ENCODE results near the gene EFTUD2. TPM values are rescaled to one million over a fixed set of nuclear protein-coding genes. Genes with fewer than 3 reads are reported as not detected.

The EFTUD2 gene
- total RNA-seq, 1 experiment from 2014 or later: 150 TPM

- POLR2A ChIA-PET: interaction anchor here (0.7 to 1.1 kb wide), 2 partner anchors 88 kb away, joined by 3 to 4 read pairs; no protein-coding TSS in a partner anchor
- H3K9me3 ChIP-seq (ENCODE audit: control insufficient read depth in 1 of 2, insufficient read depth in 1 of 2, low read depth in 1 of 2, low read length in 2 of 2): no peaks in the 10 kb centered on the region
- no peak overlapping the region for H3K4me2 ChIP-seq (ENCODE audit: low read length)
- no peaks in the 10 kb centered on the region; the same call in 1 of the 2 replicates for H4K20me1 ChIP-seq (ENCODE audit: insufficient read depth)
- H3K36me3 ChIP-seq (ENCODE audit: control insufficient read depth in 1 of 2, insufficient read depth in 2 of 2, low read length in 2 of 2): peaks cover 49 to 61% of the 10 kb centered on the region in 2 experiments
- no peak overlapping the region for H3K9ac ChIP-seq (ENCODE audit: low read length)
- H3K9me2 ChIP-seq (ENCODE audit: insufficient read depth): no peaks in the 10 kb centered on the region
- no peak overlapping the region for H2AFZ ChIP-seq (ENCODE audit: low read depth, low read length, poor library complexity, severe bottlenecking)
- BruUV-seq (replicated peaks): no TSS peak
- no peaks in the 10 kb centered on the region for H3K27me3 ChIP-seq (ENCODE audit: insufficient read depth, low read length)
- no peak for ATAC-seq
- no peaks in the 10 kb centered on the region for H3K79me2 ChIP-seq (ENCODE audit: insufficient read depth, low read length)
- no peaks in the 10 kb centered on the region for H3K4me1 ChIP-seq (ENCODE audit: control insufficient read depth in 1 of 2, insufficient read depth in 2 of 2, low read length in 2 of 2)
- H3K27ac ChIP-seq (ENCODE audit: low read depth, low read length): no peak overlapping the region
- TF ChIP-seq ELF1 (IDR thresholded peaks at IDR 0.05; ENCODE audit: borderline replicate concordance, low read depth): no peak
- TF ChIP-seq CEBPB (IDR thresholded peaks at IDR 0.05; ENCODE audit: low read depth): no peak
- TF ChIP-seq RAD21 (IDR thresholded peaks at IDR 0.05; ENCODE audit: low read depth): no peak
- TF ChIP-seq, protein P1, sequence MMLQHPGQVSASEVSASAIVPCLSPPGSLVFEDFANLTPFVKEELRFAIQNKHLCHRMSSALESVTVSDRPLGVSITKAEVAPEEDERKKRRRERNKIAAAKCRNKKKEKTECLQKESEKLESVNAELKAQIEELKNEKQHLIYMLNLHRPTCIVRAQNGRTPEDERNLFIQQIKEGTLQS (IDR thresholded peaks at IDR 0.05): no peak
- TF ChIP-seq SP1 (IDR thresholded peaks at IDR 0.05; ENCODE audit: low read depth): no peak
- TF ChIP-seq EGR1 (IDR thresholded peaks at IDR 0.05; ENCODE audit: low read depth): no peak
- no peak for TF ChIP-seq SIN3A (IDR thresholded peaks at IDR 0.05; ENCODE audit: low read depth)
- TF ChIP-seq SRF (IDR thresholded peaks at IDR 0.05; ENCODE audit: low read depth): no peak
- no peak for TF ChIP-seq EZH2phosphoT487 (IDR thresholded peaks at IDR 0.05; ENCODE audit: borderline replicate concordance)
- TF ChIP-seq EZH2 (IDR thresholded peaks at IDR 0.05): no peak
- TF ChIP-seq ZNF274 (IDR thresholded peaks at IDR 0.05; ENCODE audit: low read depth, low read length): no peak
- no peak for TF ChIP-seq JUND (IDR thresholded peaks at IDR 0.05)
- no peak for TF ChIP-seq YY1 (IDR thresholded peaks at IDR 0.05; ENCODE audit: extremely low read depth, insufficient replicate concordance, low read depth, low read length)
- TF ChIP-seq, protein P2, sequence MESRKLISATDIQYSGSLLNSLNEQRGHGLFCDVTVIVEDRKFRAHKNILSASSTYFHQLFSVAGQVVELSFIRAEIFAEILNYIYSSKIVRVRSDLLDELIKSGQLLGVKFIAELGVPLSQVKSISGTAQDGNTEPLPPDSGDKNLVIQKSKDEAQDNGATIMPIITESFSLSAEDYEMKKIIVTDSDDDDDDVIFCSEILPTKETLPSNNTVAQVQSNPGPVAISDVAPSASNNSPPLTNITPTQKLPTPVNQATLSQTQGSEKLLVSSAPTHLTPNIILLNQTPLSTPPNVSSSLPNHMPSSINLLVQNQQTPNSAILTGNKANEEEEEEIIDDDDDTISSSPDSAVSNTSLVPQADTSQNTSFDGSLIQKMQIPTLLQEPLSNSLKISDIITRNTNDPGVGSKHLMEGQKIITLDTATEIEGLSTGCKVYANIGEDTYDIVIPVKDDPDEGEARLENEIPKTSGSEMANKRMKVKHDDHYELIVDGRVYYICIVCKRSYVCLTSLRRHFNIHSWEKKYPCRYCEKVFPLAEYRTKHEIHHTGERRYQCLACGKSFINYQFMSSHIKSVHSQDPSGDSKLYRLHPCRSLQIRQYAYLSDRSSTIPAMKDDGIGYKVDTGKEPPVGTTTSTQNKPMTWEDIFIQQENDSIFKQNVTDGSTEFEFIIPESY (IDR thresholded peaks at IDR 0.05; ENCODE audit: extremely low read depth, insufficient replicate concordance, low read length): no peak
- TF ChIP-seq TCF7L2 (IDR thresholded peaks at IDR 0.05; ENCODE audit: borderline replicate concordance, extremely low read depth, insufficient read depth, insufficient read length): no peak
- no peak for TF ChIP-seq FOSL1 (IDR thresholded peaks at IDR 0.05; ENCODE audit: low read depth)
- RAD21 ChIA-PET (ENCODE audit: low non-redundant PET in 1 of 2, low total read pairs in 2 of 2, uncharacterized antibody in 2 of 2, unreplicated experiment in 2 of 2): no interaction called here
- no peak for DNase-seq (ENCODE audit: low read depth, low spot score)
- intact Hi-C loops (cut with micrococcal nuclease): no loop called here
- H3K4me3 ChIP-seq (replicated peaks in 1 of 2; ENCODE audit: low read depth in 1 of 2, low read length in 2 of 2): no peak overlapping the region
- CTCF ChIA-PET: interaction anchor here (1.1 to 5.9 kb wide), 5 partner anchors 80 to 272 kb away, joined by 3 to 52 read pairs (median 7); partner anchors contain the start of gene ACBD4
Measured at GRCh38 chr17:44863061-44863918, 36.0 kb downstream of the EFTUD2 start.
